HG03095 (cell line): ENCODE results near the gene ELANE.
"Not testable (repeated sequence)": the region's sequence is repeated elsewhere in the genome, so short reads cannot be mapped to it uniquely, and the experiment has no call there.

Experiments used
- ATAC-seq: cut with Tn5 transposase; IDR thresholded peaks from one replicate; pipeline ENCODE4 v1.9.1; 2021; ENCODE audit warnings: moderate library complexity; ENCODE audit not compliant: unreplicated experiment

The ELANE gene

DNA sequence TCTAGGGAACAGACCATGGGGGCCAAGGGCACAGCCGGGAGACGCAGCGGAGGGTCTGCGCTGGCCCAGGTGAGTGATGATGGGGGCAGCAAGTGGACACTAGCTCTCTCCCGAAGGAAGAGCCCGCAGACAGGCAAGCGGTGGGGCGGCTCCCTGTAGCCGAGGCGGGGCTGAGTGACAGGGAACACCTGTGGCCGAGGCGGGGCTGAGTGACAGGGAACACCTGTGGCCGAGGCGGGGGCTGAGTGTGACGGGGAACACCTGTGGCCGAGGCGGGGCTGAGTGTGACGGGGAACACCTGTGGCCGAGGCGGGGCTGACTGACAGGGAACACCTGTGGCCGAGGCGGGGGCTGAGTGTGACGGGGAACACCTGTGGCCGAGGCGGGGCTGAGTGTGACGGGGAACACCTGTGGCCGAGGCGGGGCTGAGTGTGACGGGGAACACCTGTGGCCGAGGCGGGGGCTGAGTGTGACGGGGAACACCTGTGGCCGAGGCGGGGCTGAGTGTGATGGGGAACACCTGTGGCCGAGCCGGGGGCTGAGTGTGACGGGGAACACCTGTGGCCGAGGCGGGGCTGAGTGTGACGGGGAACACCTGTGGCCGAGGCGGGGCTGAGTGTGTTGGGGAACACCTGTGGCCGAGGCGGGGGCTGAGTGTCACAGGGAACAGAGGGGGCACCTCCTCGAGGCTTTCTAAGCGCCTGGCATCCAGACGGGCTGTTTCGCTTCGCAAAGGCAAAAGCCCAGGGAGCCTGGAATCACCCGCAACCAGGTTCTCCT, 39.5 kb downstream of the ELANE start:
- ATAC-seq, result not testable (repeated sequence)

DNA sequence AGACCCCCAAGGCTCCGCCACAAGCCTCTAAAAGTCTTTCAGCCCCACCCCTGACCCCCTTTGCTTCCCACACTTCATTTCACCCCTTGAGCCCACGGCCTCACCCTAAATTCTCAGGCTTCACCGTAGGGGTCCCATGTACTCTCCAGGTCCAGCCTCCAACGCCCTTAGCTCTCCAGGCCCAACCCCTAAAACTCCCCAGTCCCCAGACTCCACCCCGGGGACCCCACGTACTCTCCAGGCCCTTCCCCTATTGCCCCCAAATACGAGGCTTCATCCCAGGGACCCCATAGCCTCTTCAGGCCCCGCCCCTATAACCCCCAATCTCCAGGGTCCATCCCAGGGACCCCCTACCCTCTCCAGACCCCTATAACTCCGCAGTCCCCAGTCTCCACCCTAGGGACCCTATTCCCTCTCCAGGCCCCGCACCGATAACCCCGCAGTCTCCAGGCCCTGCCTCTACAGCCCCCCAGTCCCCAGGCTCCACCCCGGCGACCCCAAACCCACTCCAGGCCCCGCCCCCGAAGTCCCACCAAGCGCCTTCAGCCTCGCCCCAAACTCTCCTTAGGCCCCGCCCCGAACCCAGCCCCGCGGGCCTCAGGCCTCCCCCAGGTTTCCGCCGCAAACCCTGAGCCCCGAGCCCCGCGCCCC, 40.3 kb downstream of the ELANE start:
- peak; percentile 12 for ATAC-seq

DNA sequence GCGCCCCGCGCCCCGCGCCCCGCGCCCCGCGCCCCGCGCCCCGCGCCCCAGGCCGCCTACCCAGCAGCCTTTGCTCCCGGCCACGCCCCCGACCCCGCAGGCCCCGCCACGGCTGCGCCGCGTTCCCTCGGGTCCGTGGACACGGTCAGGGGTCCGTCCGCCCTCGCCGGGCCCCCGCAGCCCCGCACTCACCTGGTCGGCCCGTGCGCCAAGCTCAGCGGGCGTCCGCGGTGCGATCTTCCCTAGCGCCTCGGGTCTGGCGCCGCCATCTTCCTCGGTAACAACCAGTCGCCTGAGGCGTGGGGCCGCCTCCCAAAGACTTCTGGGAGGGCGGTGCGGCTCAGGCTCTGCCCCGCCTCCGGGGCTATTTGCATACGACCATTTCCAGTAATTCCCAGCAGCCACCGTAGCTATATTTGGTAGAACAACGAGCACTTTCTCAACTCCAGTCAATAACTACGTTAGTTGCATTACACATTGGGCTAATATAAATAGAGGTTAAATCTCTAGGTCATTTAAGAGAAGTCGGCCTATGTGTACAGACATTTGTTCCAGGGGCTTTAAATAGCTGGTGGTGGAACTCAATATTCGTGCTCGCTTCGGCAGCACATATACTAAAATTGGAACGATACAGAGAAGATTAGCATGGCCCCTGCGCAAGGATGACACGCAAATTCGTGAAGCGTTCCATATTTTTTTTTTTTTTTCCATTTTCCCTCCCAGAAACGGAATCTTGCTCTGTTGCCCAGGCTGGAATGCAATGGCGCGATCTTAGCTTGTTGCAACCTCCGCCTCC, 41.0 kb downstream of the ELANE start, which contains the start of the genes MED16 and RNU6-9:
MED16 (minus strand) TSS at position 294 of the 796 bp plus-strand sequence. CDS start 2,056 bp downstream, outside the sequence.
RNU6-9 (plus strand) TSS at position 591 of the 796 bp plus-strand sequence.
- peak; percentile 73 for ATAC-seq

DNA sequence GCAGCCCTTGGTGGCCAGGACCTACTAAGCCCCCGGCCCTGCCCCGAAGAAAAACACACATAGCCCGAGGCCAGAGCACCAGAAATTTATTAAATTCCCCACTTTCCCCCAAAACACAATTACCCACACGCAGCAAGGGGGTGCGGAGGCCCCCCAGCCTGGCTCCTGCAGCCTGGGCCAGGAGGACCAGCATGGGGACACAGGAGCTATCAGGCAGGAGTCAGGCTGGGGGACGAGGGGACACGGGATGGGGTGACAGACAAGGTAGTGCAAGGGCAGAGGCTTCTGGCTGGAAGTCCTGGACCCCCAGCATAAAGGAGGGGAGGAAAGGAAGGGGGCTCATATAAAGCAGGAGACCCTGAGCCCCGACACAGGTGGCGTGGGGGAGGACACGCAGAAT, 44.3 kb downstream of the ELANE start:
- no peak for ATAC-seq

DNA sequence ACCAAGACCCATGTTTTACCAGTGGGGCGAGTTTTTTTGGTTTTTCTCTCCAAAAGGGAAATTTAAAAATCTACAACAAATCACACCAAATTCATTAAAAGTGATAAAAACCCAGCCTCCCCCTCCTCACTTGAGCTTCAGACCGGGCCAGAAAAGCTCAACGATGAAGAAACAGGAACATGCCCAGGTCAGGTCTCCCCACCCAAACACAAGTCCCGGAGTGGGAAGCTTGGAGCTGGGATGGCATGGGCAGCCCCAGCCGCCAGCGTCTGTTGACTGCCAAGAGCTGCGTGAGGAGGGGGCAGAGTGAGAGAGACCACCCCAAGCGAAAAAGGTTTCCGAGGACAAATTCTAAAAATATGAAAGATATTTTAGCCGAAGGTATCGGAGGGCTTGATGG, 44.9 kb downstream of the ELANE start:
- ATAC-seq, result no peak

DNA sequence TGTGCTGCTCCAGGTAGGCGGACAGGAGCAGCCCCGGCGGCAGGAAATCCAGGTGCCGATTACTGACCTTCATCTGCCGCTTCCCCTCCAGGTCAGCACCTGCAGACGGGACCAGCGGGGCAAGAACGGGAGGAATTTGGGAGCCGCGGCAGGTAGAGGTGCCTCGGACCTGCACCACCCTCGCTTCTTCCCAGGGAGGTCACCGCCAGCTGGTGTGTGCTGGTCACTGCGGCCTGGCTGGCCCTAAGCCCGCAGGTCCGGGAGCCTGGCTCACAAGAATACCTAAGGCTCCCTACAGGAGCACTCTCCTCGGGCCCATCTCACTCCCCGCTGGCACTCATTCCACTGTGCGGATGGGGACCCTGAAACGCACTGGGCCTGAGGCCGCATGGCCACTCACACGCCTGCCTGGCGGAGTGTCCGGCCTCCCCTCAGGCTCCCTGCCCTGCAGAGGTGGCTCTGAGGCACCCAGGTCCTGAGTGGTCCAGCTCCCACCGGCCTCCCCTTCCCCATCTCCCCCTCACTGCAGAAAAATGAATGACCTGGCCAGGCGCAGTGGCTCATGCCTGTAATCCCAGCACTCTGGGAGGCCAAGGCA, 45.4 kb downstream of the ELANE start:
- no peak for ATAC-seq

DNA sequence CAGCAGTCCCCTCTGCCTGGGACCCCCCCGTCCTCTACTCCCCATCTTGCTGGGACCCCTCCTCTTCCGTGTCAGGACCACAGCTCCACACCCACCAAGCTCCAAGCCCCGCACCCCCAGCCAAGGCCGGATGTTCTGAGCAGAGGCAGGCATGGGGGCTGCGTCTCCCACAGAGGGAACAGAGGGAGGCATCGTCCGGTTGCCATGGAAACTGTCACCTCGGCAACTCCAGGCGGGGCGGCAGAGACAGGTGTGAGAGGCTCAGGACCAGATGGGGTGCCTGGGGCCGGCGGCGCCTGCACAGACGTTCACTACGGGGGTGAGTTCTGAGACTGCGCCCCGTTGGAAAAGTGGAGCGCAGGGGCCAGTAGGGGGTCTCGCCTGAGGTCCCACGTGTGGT, 46.6 kb downstream of the ELANE start:
- ATAC-seq, result no peak

DNA sequence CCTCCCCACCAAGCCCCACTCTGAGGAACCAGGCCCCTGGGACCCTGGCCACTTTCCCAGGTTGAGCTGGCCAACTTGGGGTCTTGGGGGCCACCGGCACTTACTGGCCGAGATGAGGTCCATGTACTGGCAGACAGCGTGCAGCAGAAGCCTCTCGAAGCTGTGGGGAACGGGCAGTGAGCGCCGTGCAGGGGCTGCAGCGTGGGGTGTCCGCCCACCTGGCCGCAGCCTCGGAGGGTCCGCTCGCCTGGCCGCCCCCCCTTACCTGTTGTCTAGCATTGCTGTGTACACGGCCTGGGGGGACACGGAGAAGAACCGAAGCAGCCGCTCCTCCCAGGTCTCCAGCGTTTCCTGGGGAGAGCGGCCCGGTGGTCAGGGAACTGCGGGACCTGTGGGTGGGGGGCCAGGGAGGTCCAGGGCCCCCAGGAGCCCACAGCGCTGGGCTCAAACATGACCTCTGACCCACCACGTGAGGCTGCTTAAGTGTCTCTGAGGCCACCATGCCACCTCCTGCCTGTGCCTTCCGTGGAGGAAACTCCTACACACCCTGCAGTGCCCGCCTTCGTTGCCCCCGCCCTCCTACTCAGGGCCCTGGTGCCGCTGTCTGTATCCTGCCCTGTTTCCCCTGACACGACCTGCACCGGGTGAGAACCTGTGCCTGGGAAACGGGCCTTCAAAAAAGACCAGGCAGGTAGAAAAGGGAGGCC, 47.4 kb downstream of the ELANE start:
- ATAC-seq, result no peak

DNA sequence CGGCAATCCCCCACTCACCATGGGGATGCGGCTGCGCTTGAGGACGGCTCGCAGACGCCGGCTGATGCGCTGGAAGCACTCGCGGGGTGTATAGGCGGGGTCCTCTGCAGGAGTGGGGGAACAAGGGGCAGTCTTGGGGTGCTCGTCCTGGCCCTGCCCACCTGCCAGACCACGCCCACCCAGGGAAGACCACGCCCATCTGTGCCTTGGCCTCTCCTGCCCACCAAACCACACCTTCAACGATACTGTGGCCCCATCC, 47.9 kb downstream of the ELANE start:
- ATAC-seq, result no peak

DNA sequence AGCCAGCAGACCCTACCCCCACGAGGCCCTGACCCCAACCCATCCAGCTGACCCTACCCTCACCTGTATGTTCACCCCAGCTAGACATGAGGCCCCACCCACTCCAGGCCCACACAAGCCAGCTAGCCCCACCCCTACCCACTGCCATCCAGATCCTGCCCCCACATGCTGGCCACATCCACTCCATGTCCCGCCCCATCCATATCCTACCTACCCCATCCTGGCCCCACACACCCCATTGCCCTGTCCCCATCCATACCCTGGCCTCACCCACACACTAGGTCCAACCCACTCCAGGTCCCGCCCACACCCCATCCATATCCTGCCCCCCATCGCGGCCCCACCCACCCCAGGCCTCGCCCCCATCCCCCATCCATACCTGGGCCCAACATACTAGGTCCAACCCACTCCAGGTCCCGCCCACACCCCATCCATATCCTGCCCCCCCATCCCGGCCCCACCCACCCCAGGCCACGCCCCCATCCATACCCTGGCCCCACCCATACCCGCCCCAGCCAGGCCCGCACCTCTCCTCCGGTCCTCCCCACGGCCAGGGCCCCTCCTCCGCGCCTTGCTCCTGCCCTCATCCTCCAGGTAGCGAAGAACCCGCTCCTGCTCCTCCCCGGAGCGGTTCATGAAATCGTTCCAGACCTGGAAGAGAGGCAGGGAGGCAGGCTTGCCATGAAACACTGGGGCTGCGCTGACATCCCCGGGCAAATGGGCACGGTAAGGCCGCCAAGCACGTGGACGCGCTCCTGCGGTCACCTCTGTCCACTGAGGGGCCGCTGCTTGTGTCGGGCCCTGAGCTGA, 48.4 kb downstream of the ELANE start:
- ATAC-seq, result no peak

DNA sequence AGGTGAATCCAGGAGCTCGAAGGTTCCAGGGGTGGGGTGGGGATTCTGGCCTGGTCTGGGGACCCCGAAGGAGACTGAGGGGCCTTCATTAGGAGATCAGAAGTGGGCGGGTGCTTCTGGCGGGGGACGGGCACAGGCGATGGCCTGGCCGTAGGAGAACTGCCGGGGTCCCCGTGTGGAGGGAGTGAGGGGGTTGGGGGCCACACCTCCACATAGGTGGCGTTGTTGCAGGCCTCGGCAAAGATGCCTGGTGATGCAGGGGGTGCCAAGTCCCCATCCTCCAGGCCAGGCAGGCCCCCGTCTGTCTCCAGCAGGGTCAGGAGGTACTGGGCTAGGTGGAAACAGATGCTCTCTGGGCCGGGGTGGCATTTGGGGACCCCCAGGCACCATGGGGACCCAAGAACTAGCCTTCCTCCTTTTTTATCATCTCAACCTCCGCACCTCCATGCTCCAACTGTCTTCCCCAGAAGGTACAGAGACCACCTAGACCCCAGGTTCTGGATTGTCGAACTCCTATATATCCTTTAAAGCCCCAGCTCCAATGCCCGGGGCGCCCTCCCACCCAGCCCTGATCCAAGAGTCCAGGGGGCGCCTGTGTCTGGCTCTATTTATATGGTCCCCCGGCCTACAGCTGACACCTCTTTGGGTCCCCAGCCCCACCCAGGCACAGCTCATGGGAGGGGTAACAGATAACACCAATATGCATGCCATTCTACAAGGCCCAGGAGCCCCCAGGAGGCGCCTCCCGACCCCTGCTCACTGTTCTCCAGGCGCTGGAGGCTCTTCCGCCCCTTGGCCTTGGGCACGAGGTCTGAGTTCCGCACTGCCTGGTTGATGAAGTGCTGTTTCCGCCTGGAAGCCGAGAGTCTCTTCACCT, 49.4 kb downstream of the ELANE start:
- no peak for ATAC-seq

DNA sequence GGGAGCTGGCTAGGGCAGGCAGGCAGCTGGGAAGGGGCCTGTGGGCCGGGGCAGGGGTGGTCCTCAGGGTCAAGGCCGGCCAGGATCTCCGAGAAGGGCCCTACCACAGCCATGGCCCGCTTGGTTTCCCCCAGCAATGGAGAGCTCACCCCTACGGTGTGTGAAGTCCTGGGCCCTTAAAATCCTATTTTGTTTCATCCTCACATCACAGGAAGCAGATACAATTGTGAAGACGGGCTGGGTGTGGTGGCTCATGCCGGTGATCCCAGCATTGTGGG, 49.9 kb downstream of the ELANE start:
- no peak for ATAC-seq

DNA sequence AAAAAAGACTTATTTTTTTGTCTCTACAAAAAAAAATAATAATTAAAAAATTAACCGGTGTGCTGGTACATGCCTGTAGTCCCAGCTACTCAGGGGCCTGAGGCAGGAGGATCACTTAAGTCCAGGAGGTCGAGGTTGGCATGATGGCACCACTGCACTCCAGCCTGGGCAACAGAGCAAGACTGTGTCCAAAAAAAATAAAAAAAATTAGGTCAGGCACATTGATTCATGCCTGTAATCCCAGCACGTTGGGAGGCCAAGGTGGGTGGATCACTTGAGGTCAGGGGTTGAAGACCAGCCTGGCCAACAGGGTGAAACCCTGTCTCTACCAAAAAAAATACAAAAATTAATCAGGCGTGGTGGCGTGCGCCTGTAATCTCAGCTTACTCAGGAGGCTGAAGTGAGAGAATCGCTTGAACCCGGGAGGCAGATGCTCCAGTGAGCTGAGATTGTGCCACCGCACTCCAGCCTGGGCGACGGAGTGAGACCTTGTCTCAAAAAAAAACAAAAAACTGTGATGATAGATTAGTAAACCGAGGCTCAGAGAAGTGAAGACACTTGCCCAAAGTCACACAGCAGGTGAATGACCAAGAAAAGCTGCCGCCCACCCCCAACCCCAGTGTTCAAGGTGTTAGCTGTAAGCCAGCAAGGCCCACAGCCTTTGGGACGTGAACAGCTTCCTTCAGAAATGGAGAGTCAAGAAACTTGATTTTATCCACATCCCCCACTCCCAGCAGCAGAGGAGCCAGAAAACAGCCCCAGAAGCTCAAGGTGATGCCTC, 50.5 kb downstream of the ELANE start:
- ATAC-seq, result no peak

DNA sequence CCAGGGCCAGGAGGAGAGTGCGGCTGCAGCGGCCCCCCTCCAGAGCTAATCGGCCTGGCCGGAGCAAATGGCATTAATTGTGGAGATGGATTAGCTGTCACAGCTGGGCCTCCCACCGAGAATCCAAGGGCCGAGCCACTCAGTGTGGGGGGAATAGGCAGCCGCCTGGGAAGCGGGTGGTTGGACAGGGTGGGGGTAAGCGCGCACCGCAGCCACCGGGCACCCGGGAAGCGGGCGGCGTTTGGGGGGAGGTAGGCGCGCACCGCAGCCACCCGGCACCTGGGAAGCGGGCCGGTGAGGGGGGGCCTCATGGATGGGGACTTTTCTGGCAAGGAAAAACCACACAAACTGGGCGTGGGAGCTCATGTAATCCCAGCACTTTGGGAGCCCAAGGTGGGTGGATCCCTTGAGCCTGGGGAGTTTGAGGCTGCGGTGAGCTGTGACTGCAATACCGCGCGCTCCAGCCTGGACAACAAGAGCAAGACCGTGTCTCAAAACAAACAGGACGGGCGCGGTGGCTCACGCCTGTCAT, 51.2 kb downstream of the ELANE start:
- no peak for ATAC-seq

DNA sequence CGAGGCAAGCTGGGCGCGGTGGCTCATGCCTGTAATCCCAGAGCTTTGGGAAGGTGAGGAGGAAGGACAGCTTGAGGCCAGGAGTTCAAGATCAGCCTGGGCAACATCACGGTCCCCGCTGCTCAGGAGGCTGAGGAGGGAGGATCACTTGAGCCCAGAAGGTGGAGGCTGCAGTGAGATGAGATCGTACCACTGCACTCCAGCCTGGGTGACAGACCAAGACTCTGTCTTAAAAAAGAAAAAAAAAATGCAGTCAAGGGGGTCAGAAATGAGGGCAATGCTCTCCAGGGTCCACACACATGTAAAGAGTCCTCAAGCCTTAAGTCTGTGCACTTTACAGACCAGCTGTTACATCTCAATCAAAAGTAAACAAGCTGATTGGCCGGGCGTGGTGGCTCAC, 52.4 kb downstream of the ELANE start:
- no peak for ATAC-seq
